GM18520 (cell line): ENCODE measurements around the gene KLF8.
A peak's percentile ranks its signal among the peaks of the same experiment; 100 is the strongest.
"Not testable (repeated sequence)": the region's sequence is repeated elsewhere in the genome, so short reads cannot be mapped to it uniquely, and the experiment has no call there.

Source experiments
- ATAC-seq: cut with Tn5 transposase; IDR thresholded peaks from one replicate; pipeline ENCODE4 v1.9.1; 2021; ENCODE audit not compliant: unreplicated experiment

Gene KLF8

GRCh38 chrX:56232221-56233082 is at the start of gene KLF8:
Gene KLF8 (plus strand): TSS chrX:56232356. CDS start chrX:56233335, 979 bp downstream.
- ATAC-seq, result peak; percentile 71

DNA sequence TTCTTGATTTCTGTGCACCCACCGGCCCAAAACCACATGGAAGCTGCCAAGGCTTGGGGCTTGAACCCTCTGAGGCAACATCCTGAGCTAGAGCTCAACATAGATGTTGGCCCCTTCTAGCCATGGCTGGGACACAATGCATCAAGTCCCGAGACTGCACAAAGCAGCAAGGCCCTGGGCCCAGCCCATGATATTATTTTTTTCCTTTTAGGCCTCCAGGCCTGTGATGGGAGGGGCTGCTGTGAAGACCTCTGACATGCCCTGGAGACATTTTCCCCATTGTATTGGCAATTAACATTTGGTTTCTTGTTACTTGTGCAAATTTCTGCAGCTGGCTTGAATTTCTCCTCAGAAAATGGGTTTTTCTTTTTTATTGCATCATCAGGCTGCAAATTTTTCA is 25.2 kb upstream of the KLF8 start:
- not testable (repeated sequence) for ATAC-seq

DNA sequence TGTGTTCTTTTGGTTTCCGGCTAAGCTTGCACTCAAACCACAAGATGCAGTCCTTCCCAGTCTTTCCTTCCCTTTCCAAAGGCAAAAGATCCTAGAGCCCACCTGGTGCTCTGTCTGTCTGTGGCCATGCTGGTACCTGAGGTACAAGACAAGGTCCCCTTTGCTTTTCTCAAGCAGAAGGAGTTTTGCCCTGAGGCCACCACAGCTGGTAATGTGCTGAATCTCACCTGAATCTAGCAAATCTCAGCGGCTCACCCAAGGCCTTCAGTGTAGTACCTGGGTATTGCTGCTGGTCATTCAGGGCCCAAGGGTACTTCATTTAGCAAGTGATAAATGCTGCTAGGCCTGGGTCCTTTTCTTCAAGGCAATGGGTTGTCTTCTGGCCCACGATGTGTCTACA is 20.5 kb upstream of the KLF8 start:
- no peak for ATAC-seq

DNA sequence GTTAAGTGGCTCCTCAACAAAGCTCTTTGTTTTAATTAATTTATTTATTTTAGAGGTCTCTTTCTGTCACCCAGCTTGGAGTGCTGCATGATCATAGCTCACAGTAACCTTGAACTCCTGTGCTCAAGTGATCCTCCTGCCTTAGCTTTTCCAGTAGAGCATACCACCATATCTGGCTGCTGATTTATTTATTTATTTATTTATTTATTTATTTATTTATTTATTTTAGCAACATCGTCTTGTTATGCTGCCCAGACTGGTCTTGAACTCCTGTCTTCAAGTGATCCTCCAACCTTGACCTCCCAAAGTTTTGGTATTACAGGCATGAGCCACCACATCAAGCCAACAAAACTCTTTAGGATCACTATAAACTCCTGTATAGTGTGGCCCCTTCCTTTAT is 15.8 kb upstream of the KLF8 start:
- no peak for ATAC-seq

GRCh38 chrX:56219700-56220099 is 12.5 kb upstream of the KLF8 start:
- ATAC-seq, result no peak

GRCh38 chrX:56221101-56221500 is 11.1 kb upstream of the KLF8 start:
- ATAC-seq, result no peak

DNA sequence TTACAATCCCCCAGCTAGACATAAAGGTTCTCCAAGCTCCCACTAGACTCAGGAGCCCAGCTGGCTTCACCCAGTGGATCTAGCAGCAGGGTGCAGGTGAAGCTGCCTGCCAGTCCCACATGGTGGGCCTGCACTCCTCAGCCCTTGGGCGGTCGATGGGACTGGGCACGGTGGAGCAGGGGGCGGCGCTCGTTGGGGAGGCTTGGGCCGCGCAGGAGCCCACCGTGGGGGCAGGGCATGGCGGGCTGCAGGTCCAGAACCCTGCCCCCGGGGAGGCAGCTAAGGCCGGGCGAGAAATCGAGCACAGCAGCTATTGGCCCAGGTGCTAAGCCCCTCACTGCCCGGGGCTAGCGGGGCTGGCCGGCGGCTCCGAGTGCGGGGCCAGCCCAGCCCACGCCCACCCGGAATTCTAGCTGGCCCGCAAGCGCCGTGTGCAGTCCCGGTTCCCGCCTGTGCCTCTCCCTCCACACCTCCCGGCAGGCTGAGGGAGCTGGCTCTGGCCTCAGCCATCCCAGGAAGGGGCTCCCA is 9.6 kb upstream of the KLF8 start:
- ATAC-seq, result no peak

DNA sequence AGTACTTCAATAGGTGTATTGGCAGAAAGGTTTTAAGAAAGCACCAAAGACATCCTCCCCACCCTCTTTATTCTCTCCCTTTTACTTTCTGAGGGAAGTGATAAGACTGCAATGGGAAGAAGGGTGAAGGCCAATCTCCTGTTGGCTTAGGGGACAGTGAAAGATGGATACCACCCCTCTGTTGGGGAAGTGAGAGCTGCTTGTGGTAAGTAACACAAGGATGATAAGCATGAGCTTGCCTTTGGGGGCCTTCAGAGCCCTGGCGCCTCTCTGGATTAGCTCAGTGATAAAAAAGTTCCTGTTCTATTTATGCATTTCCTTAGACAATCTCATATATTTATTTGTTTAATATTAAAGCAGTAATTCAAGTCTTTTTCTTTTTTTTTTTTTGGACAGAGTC is 5.2 kb upstream of the KLF8 start:
- no peak for ATAC-seq

DNA sequence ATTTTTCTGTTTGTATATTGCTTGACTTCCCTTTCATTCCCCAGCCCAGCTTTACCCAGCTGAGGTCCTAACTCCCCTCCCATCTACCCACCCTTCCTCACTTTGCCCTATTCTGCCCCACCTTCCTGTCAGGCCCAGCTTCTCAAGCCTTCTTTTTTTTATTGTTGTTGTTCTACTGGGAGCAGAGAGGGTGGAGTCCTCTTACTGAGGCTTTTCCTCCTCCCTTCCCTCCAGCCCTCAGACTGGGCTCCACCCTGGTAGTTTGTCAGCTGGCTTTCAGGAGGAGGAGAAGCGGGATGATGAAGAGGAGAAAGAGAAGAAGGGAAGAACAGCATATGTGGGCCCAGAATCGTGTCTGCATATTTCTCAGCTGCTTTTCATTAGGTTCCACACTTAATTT is 3.2 kb upstream of the KLF8 start:
- ATAC-seq, result no peak

- no peak for ATAC-seq
Observed at GRCh38 chrX:56231537-56232090, 542 bp upstream of the KLF8 start.

- no peak for ATAC-seq
Observed at GRCh38 chrX:56233100-56233499, 944 bp downstream of the KLF8 start.

DNA sequence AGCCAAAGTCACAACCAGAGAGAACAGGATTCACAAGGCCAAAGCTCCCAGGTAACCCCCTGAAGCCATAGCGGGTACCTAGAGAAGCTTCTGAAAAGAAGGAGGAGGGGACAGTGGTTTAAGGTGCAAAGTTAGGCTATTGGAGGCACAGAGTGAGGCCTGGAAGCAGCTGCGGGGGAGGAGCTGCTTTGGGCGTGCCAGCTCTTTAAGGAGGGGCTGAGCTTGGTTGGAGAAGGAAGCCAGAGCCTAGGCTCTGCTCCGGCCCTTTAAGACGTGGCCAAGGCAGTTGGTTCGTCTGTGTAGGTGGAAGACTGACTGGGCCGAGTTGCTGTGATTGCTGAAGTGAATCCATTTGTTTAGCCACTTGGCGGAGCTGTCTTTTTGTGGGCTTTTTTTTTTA is 1.5 kb downstream of the KLF8 start:
- peak; percentile 59 for ATAC-seq

GRCh38 chrX:56248492-56248891 is 16.3 kb downstream of the KLF8 start:
- peak; percentile 70 for ATAC-seq

DNA sequence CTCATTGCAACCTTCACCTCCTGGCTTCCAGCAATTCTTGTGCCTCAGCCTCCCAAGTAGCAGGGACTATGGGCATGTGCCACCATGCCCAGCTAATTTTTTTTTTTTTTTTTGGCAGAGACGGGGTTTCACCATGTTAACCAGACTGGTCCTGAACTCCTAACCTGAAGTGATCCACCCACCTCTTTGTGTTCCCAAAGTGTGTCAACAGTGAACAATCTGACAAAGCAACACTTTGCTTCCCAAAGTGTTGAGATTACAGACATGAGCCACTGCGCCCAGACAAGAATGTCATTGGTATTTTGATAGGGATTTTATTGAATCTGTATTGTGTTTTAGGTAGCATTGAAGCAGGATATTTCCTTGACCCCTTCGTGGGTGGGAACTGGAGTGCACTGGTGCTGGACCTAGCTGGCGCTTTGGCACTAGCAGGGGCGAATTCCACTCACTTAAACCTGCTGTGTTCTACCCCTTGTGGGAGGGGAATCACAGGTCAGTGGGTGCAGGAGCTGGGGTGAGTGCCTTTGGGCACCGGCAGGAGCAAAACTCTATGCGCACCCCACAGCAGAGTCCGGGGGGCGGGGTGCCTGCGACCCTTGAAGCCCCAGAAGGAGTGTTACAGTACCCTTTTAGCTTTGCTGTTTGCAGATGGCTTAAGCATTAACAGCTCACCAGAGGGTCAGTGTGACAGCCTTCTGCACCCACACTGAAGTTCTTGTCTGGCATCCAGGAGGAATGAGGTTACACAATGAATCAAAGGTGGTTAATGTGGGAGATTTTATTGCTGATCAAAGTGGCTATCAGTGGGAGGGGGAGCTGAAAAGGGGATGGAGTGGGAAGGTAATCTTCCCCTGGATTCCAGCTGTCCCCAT is 21.9 kb downstream of the KLF8 start:
- no peak for ATAC-seq

- peak; percentile 82 for ATAC-seq
Observed at GRCh38 chrX:56268888-56269287, 36.7 kb downstream of the KLF8 start.

GRCh38 chrX:56278692-56279091 is 46.5 kb downstream of the KLF8 start:
- ATAC-seq, result no peak

DNA sequence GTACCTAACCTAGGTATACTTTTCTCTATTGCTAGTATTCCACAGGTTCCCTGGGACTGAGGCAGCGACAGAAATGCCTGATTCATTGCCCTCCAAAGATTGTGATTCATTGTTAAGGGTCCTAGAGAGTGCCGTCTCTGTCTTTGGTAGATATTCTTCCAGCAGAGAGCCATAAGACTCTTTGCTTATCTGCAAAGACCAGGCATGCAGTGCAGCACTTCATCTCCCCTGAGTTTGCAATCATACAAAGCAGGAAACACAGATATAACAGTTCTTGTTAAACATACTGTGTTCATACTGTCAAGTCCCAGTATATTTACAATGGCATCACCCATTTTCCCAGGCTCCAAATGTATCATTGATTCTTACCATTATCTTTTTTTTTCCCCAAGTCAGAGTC is 47.7 kb downstream of the KLF8 start:
- ATAC-seq, result no peak

DNA sequence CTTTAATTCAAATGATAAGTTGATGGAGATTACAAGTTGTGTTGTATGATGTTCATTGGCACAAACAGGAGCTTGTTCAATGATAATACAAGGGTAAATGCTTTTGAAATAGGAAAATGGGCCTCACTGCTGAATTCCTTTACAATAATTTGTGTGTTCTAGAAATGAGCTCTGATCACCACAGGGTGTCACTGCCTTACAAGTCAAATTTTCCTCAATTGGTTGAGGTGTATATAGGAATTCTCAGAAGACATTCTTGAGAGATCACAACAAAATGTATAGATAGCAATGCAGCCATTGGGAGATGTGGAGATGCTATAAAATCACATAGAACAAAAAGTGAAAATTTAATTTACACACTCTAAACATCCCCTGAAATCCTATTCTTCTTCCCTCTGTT is 49.6 kb downstream of the KLF8 start:
- no peak for ATAC-seq

DNA sequence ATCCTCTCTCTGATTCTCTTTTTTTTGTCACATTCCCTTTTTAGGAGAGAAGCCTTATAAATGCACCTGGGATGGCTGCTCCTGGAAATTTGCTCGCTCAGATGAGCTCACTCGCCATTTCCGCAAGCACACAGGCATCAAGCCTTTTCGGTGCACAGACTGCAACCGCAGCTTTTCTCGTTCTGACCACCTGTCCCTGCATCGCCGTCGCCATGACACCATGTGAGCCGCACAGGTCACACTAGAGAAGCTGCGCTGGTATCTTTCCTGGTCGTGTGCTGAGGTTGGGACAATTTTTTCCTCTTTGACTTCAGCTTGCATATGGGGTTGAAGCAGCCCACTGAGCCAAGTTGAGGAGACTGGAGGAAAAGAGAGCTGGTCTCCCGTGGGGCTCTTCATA is 52.1 kb downstream of the KLF8 start:
- no peak for ATAC-seq

GRCh38 chrX:56288608-56289007 is 56.5 kb downstream of the KLF8 start:
- ATAC-seq, result no peak

- ATAC-seq, result no peak
Observed at GRCh38 chrX:56289449-56289848, 57.3 kb downstream of the KLF8 start.

- no peak for ATAC-seq
Observed at GRCh38 chrX:56308726-56309125, 76.6 kb downstream of the KLF8 start.
